PC-3 (cell line): ENCODE results near the gene FYTTD1. TPM values are rescaled to one million over a fixed set of nuclear protein-coding genes. Genes with fewer than 3 reads are reported as not detected.

Source experiments
- ATAC-seq: fragments of 200-7000 bp; cut with Tn5 transposase; 2 replicates; pipeline ENCODE4 v1.9.1; 2020; ENCODE audit warnings: mild to moderate bottlenecking, moderate library complexity
- BruUV-seq: library from RNA; stranded (reverse); fragments of 400-500 nt; replicated peaks from 2 replicates; lab custom pipeline; 2021; lab: Mats Ljungman, UMichigan
- CTCF ChIA-PET: fragments of 300-600 bp; sonication (Branson Sonifier 250); formaldehyde crosslinking; loops from one replicate; lab custom pipeline; 2022; ENCODE audit warnings: antibody characterized with exemption; lab: Charles Lee
- POLR2A ChIA-PET: fragments of 300-600 bp; sonication (Branson Sonifier 250); formaldehyde crosslinking; loops from one replicate; lab custom pipeline; 2022; ENCODE audit warnings: antibody characterized with exemption; ENCODE audit not compliant: unreplicated experiment; lab: Charles Lee
- DNase-seq: peaks from one replicate; pipeline ENCODE4 v3.0.0-alpha.2; 2015
- H2AFZ ChIP-seq: fragments of 300-600 bp; sonication (generic); 2 replicates; pipeline ENCODE4 v1.6.0; 2016; ENCODE audit warnings: antibody characterized with exemption, low read length
- H3F3A ChIP-seq: fragments of 300-600 bp; sonication (generic); one replicate; pipeline ENCODE4 v1.6.0; 2017; ENCODE audit warnings: antibody characterized with exemption, low read length, control low read depth, mild to moderate bottlenecking; ENCODE audit not compliant: unreplicated experiment
- H3K27ac ChIP-seq: fragments of 300-600 bp; sonication (generic); 2 replicates; pipeline ENCODE4 v1.5.1; 2016; ENCODE audit warnings: mild to moderate bottlenecking, low read length
- H3K27me3 ChIP-seq: fragments of 300-600 bp; sonication (generic); 2 replicates; pipeline ENCODE4 v1.6.1; 2016; ENCODE audit warnings: low read length, mixed read lengths
- H3K36me3 ChIP-seq: fragments of 300-600 bp; sonication (generic); 2 replicates; pipeline ENCODE4 v1.6.1; 2016; ENCODE audit warnings: low read depth, mixed run types, low read length, mixed read lengths
- H3K4me1 ChIP-seq: fragments of 300-600 bp; sonication (generic); 2 replicates; pipeline ENCODE4 v1.5.1; 2016; ENCODE audit warnings: low read length; ENCODE audit not compliant: insufficient read depth
- H3K4me2 ChIP-seq: fragments of 300-600 bp; sonication (generic); 2 replicates; pipeline ENCODE4 v1.6.0; 2016; ENCODE audit warnings: low read length
- H3K4me3 ChIP-seq: fragments of 300-600 bp; sonication (generic); 2 replicates; pipeline ENCODE4 v1.5.1; 2016; ENCODE audit warnings: mild to moderate bottlenecking, low read length, mixed read lengths
- H3K79me2 ChIP-seq: fragments of 300-600 bp; sonication (generic); 2 replicates; pipeline ENCODE4 v1.6.1; 2017; ENCODE audit warnings: low read length, mixed read lengths
- H3K9ac ChIP-seq: fragments of 300-600 bp; sonication (generic); 2 replicates; pipeline ENCODE4 v1.6.0; 2016; ENCODE audit warnings: mild to moderate bottlenecking, low read length
- H3K9me2 ChIP-seq: fragments of 300-600 bp; sonication (generic); replicated peaks from 2 replicates; pipeline ENCODE4 v1.6.1; 2016; ENCODE audit warnings: mixed run types, low read length, mixed read lengths
- H3K9me3 ChIP-seq: fragments of 300-600 bp; sonication (generic); 2 replicates; pipeline ENCODE4 v1.6.1; 2016; ENCODE audit warnings: low read length, mixed read lengths
- H4K20me1 ChIP-seq: fragments of 300-600 bp; sonication (generic); 2 replicates; pipeline ENCODE4 v1.6.1; 2016; ENCODE audit warnings: low read length, mixed read lengths
- EZH2 ChIP-seq: fragments of 300-600 bp; sonication (generic); IDR thresholded peaks from one replicate; pipeline ENCODE4 v1.6.1; 2017; ENCODE audit warnings: antibody characterized with exemption, mild to moderate bottlenecking, low read length; ENCODE audit not compliant: unreplicated experiment
- EZH2phosphoT487 ChIP-seq: fragments of 300-600 bp; sonication (generic); IDR thresholded peaks from 2 replicates; pipeline ENCODE4 v1.6.1; 2018; ENCODE audit warnings: mild to moderate bottlenecking, antibody characterized with exemption, low read length, borderline replicate concordance
- intact Hi-C: fragments of 100-400 bp; cut with micrococcal nuclease; formaldehyde crosslinking; loops from 2 replicates; pipeline ENCODE4 v1.9.0; 2023
- total RNA-seq: library from RNA; depleted of rRNA; stranded (reverse); fragments of >200 nt; gene quantifications from 2 replicates; pipeline ENCODE4 v1.2.3, GENCODE V29; 2014
- TF ChIP-seq, protein P1 (sequence below): fragments of 300-600 bp; sonication (generic); conservative IDR thresholded peaks from 2 replicates; pipeline ENCODE4 v1.5.1; 2017; ENCODE audit warnings: antibody characterized with exemption, low read depth, mild to moderate bottlenecking, low read length

The FYTTD1 gene
- total RNA-seq, 1 experiment from 2014 or later: 85.4 TPM

DNA sequence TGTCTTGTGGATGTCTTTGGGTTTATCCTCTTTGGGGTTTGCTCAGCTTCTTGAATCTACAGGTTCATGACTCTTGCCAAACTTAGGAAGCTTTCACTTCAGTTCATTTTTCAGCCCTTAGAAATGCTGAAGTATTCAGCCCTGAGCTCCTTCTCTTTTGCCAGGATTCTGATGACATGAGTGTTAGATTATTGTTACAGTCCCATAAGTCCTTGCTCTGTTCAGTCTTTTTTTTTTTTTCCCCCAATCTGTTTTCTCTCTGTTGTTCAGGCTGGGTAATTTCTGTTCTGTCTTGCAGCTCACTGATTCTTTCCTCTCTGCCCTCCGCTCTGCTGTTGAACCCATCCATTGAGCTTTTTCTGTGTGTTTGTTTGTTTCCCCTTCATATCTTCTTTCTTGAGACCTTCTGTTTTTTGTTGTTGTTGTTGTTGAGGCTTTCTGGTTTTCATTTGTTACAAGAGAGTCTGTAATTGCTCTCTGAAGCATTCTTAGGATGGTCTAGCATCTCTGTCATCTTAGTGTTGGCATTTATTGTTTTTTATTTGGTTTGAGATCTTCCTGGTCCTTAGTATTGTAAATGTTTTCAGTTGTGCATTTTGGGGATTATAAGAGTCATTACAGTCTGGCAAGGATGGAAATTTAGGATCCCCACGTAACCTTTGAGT, 59.8 kb downstream of the FYTTD1 start:
- Histone ChIP-seq H3K4me2 (no peak overlapping the region), H2AFZ (no peak overlapping the region), H3K36me3 (no peaks in the 10 kb centered on the region), H4K20me1 (no peaks in the 10 kb centered on the region), H3K9me2 (no peaks in the 10 kb centered on the region), H3K79me2 (peaks cover 72% of the 10 kb centered on the region), H3K27me3 (no peaks in the 10 kb centered on the region), H3F3A (no peaks in the 10 kb centered on the region), H3K27ac (no peak overlapping the region), H3K9ac (no peak overlapping the region), H3K4me1 (no peaks in the 10 kb centered on the region), H3K9me3 (no peaks in the 10 kb centered on the region), H3K4me3 (no peak overlapping the region)
- ATAC-seq (no peak), DNase-seq (no peak)
- CTCF ChIA-PET: no interaction called here
- intact Hi-C loops: no loop called here
- TF ChIP-seq, protein P1, sequence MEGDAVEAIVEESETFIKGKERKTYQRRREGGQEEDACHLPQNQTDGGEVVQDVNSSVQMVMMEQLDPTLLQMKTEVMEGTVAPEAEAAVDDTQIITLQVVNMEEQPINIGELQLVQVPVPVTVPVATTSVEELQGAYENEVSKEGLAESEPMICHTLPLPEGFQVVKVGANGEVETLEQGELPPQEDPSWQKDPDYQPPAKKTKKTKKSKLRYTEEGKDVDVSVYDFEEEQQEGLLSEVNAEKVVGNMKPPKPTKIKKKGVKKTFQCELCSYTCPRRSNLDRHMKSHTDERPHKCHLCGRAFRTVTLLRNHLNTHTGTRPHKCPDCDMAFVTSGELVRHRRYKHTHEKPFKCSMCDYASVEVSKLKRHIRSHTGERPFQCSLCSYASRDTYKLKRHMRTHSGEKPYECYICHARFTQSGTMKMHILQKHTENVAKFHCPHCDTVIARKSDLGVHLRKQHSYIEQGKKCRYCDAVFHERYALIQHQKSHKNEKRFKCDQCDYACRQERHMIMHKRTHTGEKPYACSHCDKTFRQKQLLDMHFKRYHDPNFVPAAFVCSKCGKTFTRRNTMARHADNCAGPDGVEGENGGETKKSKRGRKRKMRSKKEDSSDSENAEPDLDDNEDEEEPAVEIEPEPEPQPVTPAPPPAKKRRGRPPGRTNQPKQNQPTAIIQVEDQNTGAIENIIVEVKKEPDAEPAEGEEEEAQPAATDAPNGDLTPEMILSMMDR: no peak
- TF ChIP-seq EZH2phosphoT487 (no peak), EZH2 (no peak)
- POLR2A ChIA-PET: no interaction called here
- BruUV-seq: no TSS peak

DNA sequence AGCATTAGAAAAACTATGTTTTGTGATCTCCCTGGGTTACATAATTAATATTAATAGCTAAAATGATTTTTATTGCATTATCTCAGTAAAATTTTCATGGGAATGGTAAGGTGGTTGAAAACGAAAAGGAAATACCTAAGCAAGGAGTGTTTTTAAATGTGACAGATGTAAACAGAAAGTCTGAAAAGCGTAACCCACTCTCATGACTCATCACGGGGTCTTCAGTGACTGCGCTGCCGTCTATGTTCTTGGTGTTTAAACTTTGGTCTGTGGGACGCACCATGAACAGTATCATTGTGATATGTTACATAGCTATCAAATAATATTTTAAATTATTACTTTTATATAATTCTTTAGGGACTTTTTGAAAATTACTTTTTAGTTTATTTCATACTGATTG, 61.2 kb downstream of the FYTTD1 start:
- no peak overlapping the region for H3K4me2 ChIP-seq
- no peak for DNase-seq
- BruUV-seq: no TSS peak

More for the DNA sequence above, 61.2 kb downstream of the FYTTD1 start:
- Histone ChIP-seq H3K9ac (no peak overlapping the region), H3K27ac (no peak overlapping the region), H3K9me2 (no peaks in the 10 kb centered on the region), H3K79me2 (peaks cover 72% of the 10 kb centered on the region), H3K27me3 (no peaks in the 10 kb centered on the region), H2AFZ (no peak overlapping the region), H3K4me1 (no peaks in the 10 kb centered on the region), H3K4me3 (no peak overlapping the region), H3K36me3 (no peaks in the 10 kb centered on the region), H3K9me3 (no peaks in the 10 kb centered on the region), H3F3A (no peaks in the 10 kb centered on the region), H4K20me1 (no peaks in the 10 kb centered on the region)
- ChIA-PET CTCF (interaction anchor here (0.7 kb wide), 1 partner anchor 212 kb away, joined by 4 read pairs; no protein-coding TSS in a partner anchor), POLR2A (no interaction called here)
- ATAC-seq: no peak
- TF ChIP-seq, protein P1: no peak
- TF ChIP-seq EZH2phosphoT487: no peak
- no peak for TF ChIP-seq EZH2
- intact Hi-C loops: no loop called here
